Erythroblast (primary cell): ENCODE results near the gene HEXA.
"Not testable (repeated sequence)": the region's sequence is repeated elsewhere in the genome, so short reads cannot be mapped to it uniquely, and the experiment has no call there.

ENCODE experiments used
- GATA1 ChIP-seq: IDR thresholded peaks from 2 replicates; pipeline ENCODE4 v1.6.1; 2011; ENCODE audit warnings: low read depth, mild to moderate bottlenecking, control low read depth, low read length, moderate library complexity
- POLR2A ChIP-seq: IDR thresholded peaks from 2 replicates; pipeline ENCODE4 v1.6.1; 2011; ENCODE audit warnings: mild to moderate bottlenecking, low read length

GRCh38 chr15:72396331-72396730, 20.5 kb upstream of the HEXA start:
- not testable (repeated sequence) for TF ChIP-seq POLR2A, GATA1
